Activated T-helper 1 cell treated with anti-CD3 and anti-CD28 coated beads, Interleukin-12 subunit alpha, Interleukin-12 subunit beta, Interleukin-2, Interleukin-4 antibody, amounts not matched to agents 30 ng/mL and 10 ng/mL and 1 ng/mL, durations not matched to agents 14 hours and 24 hours and 36 hours (primary cell): ENCODE results near the gene SPTBN2. TPM values are rescaled to one million over a fixed set of nuclear protein-coding genes. Genes with fewer than 3 reads are reported as not detected.
"Not testable (repeated sequence)": the region's sequence is repeated elsewhere in the genome, so short reads cannot be mapped to it uniquely, and the experiment has no call there.

ENCODE experiments used
- DNase-seq: peaks from one replicate; pipeline ENCODE4 v3.0.0; 2021; ENCODE audit warnings: low spot score
- H3K27ac Mint-ChIP-seq: one replicate; pipeline ENCODE4 v1.8.0; 2021; ENCODE audit warnings: mild to moderate bottlenecking, mixed read lengths
- H3K27me3 Mint-ChIP-seq: one replicate; pipeline ENCODE4 v1.8.0; 2022; ENCODE audit warnings: mild to moderate bottlenecking, moderate library complexity, mixed read lengths; ENCODE audit not compliant: insufficient read depth
- H3K36me3 Mint-ChIP-seq: one replicate; pipeline ENCODE4 v1.8.0; 2021; ENCODE audit warnings: low read depth, mixed read lengths
- H3K4me1 Mint-ChIP-seq: one replicate; pipeline ENCODE4 v1.8.0; 2021; ENCODE audit warnings: low read depth, mixed read lengths
- H3K4me3 Mint-ChIP-seq: one replicate; pipeline ENCODE4 v1.8.0; 2021; ENCODE audit warnings: mild to moderate bottlenecking, moderate library complexity, mixed read lengths
- H3K9me3 Mint-ChIP-seq: one replicate; pipeline ENCODE4 v1.8.0; 2021; ENCODE audit warnings: mixed read lengths
- intact Hi-C: fragments of 100-400 bp; cut with micrococcal nuclease; formaldehyde crosslinking; loops from one replicate; pipeline ENCODE4 v1.15.1; 2024
- total RNA-seq: library from RNA; stranded (reverse); gene quantifications from 2 replicates; pipeline ENCODE4 v1.2.3, GENCODE V29; 2022

SPTBN2 gene
- total RNA-seq, 1 donor from 2014 or later = 0.91 TPM

DNA sequence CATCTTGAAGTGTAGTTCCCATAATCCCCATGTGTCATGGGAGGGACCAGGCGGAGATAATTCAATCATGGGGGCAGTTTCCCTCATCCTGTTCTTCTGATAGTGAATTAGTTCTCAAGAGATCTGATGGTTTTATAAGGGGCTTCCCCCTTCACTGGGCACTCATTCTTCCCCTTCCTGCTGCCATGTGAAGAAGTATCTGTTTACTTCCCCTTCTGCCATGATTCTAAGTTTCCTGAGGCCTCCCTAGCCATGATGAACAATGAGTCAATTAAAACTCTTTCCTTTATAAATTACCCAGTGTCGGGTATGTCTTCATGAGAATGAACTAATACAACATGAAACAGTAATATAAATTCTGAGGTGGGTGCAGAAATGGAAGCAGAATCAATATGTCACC is 12.1 kb upstream of the SPTBN2 start:
- H3K27me3 Mint-ChIP-seq = peaks cover 7% of the 10 kb centered on the region
- no peak overlapping the region for H3K4me3 Mint-ChIP-seq
- no peaks in the 10 kb centered on the region for H3K4me1 Mint-ChIP-seq
- intact Hi-C loops = loop anchor here (10.0 kb wide), 1 partner anchor 374 kb away; the partner anchor contains the start of gene KDM2A
- no peak for DNase-seq
- H3K27ac Mint-ChIP-seq = no peak overlapping the region
- peaks cover 7% of the 10 kb centered on the region for H3K9me3 Mint-ChIP-seq
- H3K36me3 Mint-ChIP-seq = peaks cover 2% of the 10 kb centered on the region

DNA sequence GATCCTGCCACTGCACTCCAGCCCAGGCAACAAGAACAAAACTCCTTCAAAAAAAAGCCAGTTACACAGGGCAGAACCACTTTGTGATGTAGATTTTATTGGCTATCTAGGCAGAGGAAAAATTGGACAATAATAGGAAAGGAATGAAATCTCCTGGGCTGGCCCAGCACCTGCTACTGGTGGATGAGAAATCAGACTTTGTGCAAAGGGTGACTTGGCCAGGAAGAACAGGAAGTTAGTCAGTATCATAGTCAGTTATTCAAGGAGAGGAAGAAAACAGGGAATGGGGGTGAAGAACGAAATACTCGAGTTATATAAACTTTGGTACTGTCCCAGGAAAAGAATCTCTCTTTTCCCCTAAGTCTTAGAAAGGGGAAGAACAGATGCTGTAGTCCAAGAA is 11.0 kb upstream of the SPTBN2 start:
- no peak overlapping the region for H3K27ac Mint-ChIP-seq
- H3K4me3 Mint-ChIP-seq = no peak overlapping the region
- peaks cover 7% of the 10 kb centered on the region for H3K27me3 Mint-ChIP-seq
- H3K4me1 Mint-ChIP-seq = no peaks in the 10 kb centered on the region
- intact Hi-C loops = loop anchor here (10.0 kb wide), 1 partner anchor 375 kb away; the partner anchor contains the start of gene KDM2A
- peaks cover 2% of the 10 kb centered on the region for H3K36me3 Mint-ChIP-seq
- DNase-seq = no peak
- peaks cover 7% of the 10 kb centered on the region for H3K9me3 Mint-ChIP-seq

DNA sequence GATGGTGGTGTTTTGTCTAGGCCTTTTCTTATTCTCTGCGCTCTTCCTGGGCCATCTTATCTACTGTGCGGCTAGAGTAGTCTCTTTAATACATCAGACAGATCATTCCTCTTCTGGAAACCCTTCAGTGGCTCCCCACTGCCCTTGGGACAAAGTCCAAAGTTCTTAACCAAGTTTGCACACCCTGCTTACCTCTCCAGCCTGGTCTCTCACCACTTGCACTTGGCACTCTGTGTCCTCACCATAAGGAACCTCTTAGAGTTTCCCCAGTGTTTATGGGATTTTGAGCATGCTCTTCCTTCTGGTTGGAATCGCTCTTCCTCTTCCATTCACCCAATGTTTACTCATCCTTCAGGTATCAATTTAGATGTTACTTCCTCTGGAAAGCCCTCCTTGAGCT is 5.2 kb upstream of the SPTBN2 start:
- intact Hi-C loops = no loop called here
- no peaks in the 10 kb centered on the region for H3K9me3 Mint-ChIP-seq
- no peaks in the 10 kb centered on the region for H3K36me3 Mint-ChIP-seq
- H3K27me3 Mint-ChIP-seq = peaks cover 38% of the 10 kb centered on the region
- no peak overlapping the region for H3K27ac Mint-ChIP-seq
- no peak overlapping the region for H3K4me3 Mint-ChIP-seq
- H3K4me1 Mint-ChIP-seq = no peaks in the 10 kb centered on the region
- DNase-seq = no peak

DNA sequence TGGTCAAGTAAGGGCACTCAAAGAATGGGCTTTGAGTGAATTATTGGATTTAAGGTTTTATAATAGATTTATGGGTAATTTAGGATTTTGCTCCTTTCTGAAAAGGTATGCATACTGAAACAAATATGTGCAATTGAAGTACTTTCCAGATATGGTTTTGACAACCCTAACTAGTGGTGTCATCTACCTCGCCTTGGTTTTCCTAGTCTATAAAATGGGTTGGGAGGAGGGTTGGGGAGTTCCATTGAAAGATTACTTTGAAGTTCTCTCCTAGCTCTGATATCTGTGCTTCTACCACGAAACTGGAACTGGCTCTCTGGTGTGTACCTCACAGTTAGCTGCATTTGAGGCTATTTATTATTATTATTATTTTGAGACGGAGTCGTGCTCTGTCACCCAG is 431 bp upstream of the SPTBN2 start:
- no peak for DNase-seq
- peak overlapping the region; percentile 79 for H3K4me3 Mint-ChIP-seq
- no peak overlapping the region for H3K27ac Mint-ChIP-seq
- peaks cover 3% of the 10 kb centered on the region for H3K36me3 Mint-ChIP-seq
- H3K4me1 Mint-ChIP-seq = peaks cover 12% of the 10 kb centered on the region
- peaks cover 66% of the 10 kb centered on the region for H3K27me3 Mint-ChIP-seq
- intact Hi-C loops = no loop called here
- H3K9me3 Mint-ChIP-seq = no peaks in the 10 kb centered on the region

DNA sequence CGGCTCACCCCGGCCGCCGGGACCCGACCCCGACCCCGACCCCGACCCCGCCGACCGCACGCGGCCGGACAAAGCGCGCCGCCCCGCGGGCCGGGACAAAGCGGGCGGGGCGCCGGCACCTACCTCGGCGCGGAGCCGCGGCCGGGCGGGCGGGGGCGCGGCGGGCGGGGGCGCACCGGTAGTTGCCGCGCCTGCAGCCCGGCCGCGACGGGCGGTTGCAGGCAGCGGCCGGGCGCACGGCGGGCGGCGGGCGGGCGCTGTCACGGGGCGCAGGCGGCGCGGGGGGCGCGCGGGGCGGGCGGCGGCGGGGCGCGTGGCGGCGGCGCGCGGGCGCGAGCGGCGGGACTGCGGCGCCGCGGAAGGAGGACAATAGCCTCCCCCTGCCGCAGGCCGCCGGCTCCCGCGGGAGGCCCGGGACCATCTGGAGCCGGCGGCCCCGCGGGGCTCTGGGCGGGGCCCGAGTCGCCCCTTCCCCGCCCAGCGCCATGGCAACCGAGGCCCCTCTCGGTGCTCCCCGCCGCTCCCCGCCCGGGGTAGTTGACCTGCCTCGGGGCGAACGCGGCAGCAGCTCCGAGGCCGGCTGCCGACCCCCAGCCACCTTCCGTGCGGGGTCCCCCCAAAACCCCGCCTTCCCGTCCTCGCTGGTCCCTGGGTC is 851 bp downstream of the SPTBN2 start:
- no peak for DNase-seq
- peak overlapping the region; percentile 79 for H3K4me3 Mint-ChIP-seq
- H3K4me1 Mint-ChIP-seq = peaks cover 12% of the 10 kb centered on the region
- H3K9me3 Mint-ChIP-seq = no peaks in the 10 kb centered on the region
- H3K27me3 Mint-ChIP-seq = peaks cover 60% of the 10 kb centered on the region
- H3K27ac Mint-ChIP-seq = no peak overlapping the region
- intact Hi-C loops = no loop called here
- H3K36me3 Mint-ChIP-seq = peaks cover 3% of the 10 kb centered on the region

- H3K4me3 Mint-ChIP-seq = peak overlapping the region; percentile 45
- no peak for DNase-seq
- H3K27me3 Mint-ChIP-seq = peaks cover 55% of the 10 kb centered on the region
- intact Hi-C loops = loop anchor here (2.0 kb wide), 1 partner anchor 17 kb away; a partner anchor contains a TSS
- peaks cover 3% of the 10 kb centered on the region for H3K36me3 Mint-ChIP-seq
- H3K9me3 Mint-ChIP-seq = no peaks in the 10 kb centered on the region
- H3K27ac Mint-ChIP-seq = peak overlapping the region; percentile 20
- peaks cover 12% of the 10 kb centered on the region for H3K4me1 Mint-ChIP-seq
Observed at GRCh38 chr11:66727282-66728037, 1.6 kb downstream of the SPTBN2 start.

- no peak overlapping the region for H3K27ac Mint-ChIP-seq
- H3K36me3 Mint-ChIP-seq = peaks cover 3% of the 10 kb centered on the region
- H3K27me3 Mint-ChIP-seq = peaks cover 43% of the 10 kb centered on the region
- no peak overlapping the region for H3K4me3 Mint-ChIP-seq
- intact Hi-C loops = loop anchor here (2.0 kb wide), 1 partner anchor 19 kb away; a partner anchor contains a TSS
- DNase-seq = no peak
- no peaks in the 10 kb centered on the region for H3K9me3 Mint-ChIP-seq
- peaks cover 14% of the 10 kb centered on the region for H3K4me1 Mint-ChIP-seq
Observed at GRCh38 chr11:66725647-66726046, 3.4 kb downstream of the SPTBN2 start.

- Mint-ChIP-seq H3K27ac (no peak overlapping the region), H3K36me3 (peaks cover 3% of the 10 kb centered on the region), H3K4me1 (peaks cover 19% of the 10 kb centered on the region), H3K27me3 (peaks cover 46% of the 10 kb centered on the region), H3K9me3 (no peaks in the 10 kb centered on the region), H3K4me3 (no peak overlapping the region)
- intact Hi-C loops = no loop called here
- no peak for DNase-seq
Observed at GRCh38 chr11:66725114-66725513, 3.9 kb downstream of the SPTBN2 start.

GRCh38 chr11:66724167-66724566 is 4.8 kb downstream of the SPTBN2 start:
- H3K4me3 Mint-ChIP-seq, H3K9me3 Mint-ChIP-seq, DNase-seq, H3K27ac Mint-ChIP-seq, H3K36me3 Mint-ChIP-seq, intact Hi-C loops: not testable (repeated sequence)
- H3K4me1 Mint-ChIP-seq = peaks cover 22% of the 10 kb centered on the region
- peaks cover 42% of the 10 kb centered on the region for H3K27me3 Mint-ChIP-seq

DNA sequence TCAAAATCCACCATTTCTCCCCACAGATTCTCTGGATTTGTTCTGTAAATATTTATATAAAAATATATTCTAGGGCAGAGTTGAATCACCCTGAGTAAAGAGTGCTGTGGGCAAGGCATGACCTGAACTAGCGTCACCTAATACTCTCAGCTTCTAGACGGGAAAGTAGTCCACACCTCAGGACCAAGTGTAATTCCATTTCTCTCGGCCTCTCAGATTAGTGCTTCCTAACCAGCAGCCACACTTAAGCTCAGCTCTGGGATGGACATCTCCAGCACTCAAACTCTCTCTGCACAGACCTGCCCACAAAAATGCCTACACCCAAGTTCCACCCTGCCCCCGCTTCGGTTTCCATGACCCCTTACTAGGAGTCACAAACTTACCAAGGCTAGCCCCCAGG is 5.3 kb downstream of the SPTBN2 start:
- DNase-seq = no peak
- Mint-ChIP-seq H3K27me3 (peaks cover 37% of the 10 kb centered on the region), H3K4me1 (peaks cover 17% of the 10 kb centered on the region), H3K9me3 (no peaks in the 10 kb centered on the region), H3K36me3 (peaks cover 2% of the 10 kb centered on the region), H3K4me3 (no peak overlapping the region), H3K27ac (no peak overlapping the region)
- intact Hi-C loops = no loop called here

DNA sequence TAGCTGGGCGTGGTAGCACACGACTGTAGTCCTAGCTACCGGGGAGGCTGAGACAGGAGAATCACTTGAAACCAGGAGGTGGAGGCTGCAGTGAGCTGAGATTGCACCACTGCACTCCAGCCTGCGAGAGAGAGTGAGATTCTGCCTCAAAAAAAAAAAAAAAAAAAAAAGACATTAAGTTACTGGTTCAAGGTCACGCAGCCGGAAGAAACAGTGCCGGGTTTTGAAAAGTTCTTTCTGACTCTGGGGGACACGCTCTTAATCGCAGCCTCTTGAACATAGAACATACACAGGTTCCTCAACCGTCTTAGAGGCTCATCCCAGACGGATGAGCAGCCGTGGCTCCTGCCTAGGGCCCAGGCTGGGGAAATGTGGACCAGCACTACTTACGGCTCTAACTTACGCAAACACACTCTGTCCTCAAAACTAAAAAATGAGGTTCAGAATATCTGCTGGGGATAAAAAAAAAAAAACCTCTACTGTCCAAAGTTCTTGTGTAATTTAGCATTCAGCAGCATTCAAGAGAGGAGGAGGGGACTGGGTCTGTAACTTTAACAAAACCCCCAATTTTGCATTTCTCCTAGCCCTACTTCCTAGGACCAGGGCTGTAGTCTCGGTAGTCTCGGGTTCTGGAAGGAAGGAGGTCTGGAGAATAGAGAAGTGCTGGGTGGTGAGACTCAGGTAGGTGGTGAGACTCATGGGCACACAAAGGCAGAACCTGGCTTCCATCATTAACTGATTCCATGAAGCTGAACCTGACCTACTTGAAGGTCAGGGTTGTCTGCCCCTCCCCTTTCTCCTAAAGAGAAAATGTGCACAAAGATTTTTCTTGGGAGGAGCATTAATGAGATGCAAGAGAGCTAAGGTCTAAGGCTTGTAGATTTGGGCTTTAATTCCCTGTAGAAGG is 6.0 kb downstream of the SPTBN2 start:
- Mint-ChIP-seq H3K27me3 (peaks cover 34% of the 10 kb centered on the region), H3K36me3 (no peaks in the 10 kb centered on the region), H3K27ac (no peak overlapping the region), H3K9me3 (no peaks in the 10 kb centered on the region), H3K4me3 (no peak overlapping the region), H3K4me1 (peaks cover 14% of the 10 kb centered on the region)
- intact Hi-C loops = no loop called here
- no peak for DNase-seq

DNA sequence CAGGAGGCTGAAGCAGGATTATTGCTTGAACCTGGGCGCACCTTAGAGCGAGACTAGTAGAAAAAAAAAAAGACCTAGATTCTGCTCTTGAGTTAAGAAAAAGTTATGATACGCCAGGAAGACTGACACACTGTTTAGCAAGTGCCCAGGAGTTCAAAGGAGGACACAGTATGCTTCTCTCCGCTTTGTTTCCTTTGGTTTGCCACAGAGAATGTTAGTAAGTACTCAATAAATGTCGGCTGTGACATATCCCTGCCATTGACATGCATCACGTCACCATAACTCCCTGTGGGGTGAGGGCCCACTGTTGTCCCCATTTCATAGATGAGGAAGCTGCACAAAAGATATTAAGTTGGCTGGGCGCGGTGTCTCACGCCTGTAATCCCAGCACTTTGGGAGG is 7.1 kb downstream of the SPTBN2 start:
- no peak for DNase-seq
- peaks cover 29% of the 10 kb centered on the region for H3K27me3 Mint-ChIP-seq
- no peaks in the 10 kb centered on the region for H3K36me3 Mint-ChIP-seq
- no peak overlapping the region for H3K27ac Mint-ChIP-seq
- H3K4me3 Mint-ChIP-seq = no peak overlapping the region
- peaks cover 10% of the 10 kb centered on the region for H3K4me1 Mint-ChIP-seq
- intact Hi-C loops = no loop called here
- H3K9me3 Mint-ChIP-seq = no peaks in the 10 kb centered on the region
